GM13976 (cell line): Measurements from ENCODE around the gene ZMIZ1.

ENCODE experiments used
- DNase-seq: peaks from one replicate; pipeline ENCODE4 v3.0.0; 2012; ENCODE audit warnings: low spot score
- CTCF ChIP-seq: IDR thresholded peaks from 2 replicates; pipeline ENCODE4 v1.5.1; 2012; ENCODE audit warnings: borderline replicate concordance, mild to moderate bottlenecking; ENCODE audit not compliant: insufficient read depth; ENCODE audit errors: extremely low read depth, missing control alignments, control extremely low read depth
- in situ Hi-C: fragments of 300-500 bp; cut with MboI; formaldehyde crosslinking; loops from one replicate; pipeline ENCODE4 v1.12.0; 2022; ENCODE audit warnings: low sequenced_read_pairs, mixed read lengths, inconsistent platforms; ENCODE audit not compliant: unreplicated experiment

ZMIZ1 gene

GRCh38 chr10:79196470-79197461 is 128.0 kb downstream of the ZMIZ1 start:
- peak; percentile 81 for TF ChIP-seq CTCF
- peak; percentile 88 for DNase-seq
- in situ Hi-C loops, result loop anchor here (10.0 kb wide), 1 partner anchor 1152 kb away; no protein-coding TSS in a partner anchor

- in situ Hi-C loops, result loop anchor here (10.0 kb wide), 1 partner anchor 1153 kb away; no protein-coding TSS in a partner anchor
- DNase-seq, result no peak
- no peak for TF ChIP-seq CTCF
These were observed 128.8 kb downstream of the ZMIZ1 start for GRCh38 chr10:79197558-79197957.

- no peak for TF ChIP-seq CTCF
- in situ Hi-C loops, result no loop called here
- DNase-seq, result no peak
These were observed 131.6 kb downstream of the ZMIZ1 start for GRCh38 chr10:79200346-79200745.

- DNase-seq, result no peak
- in situ Hi-C loops, result no loop called here
- TF ChIP-seq CTCF, result no peak
These were observed 132.9 kb downstream of the ZMIZ1 start for GRCh38 chr10:79201706-79202105.

- peak; percentile 69 for DNase-seq
- in situ Hi-C loops, result no loop called here
- TF ChIP-seq CTCF, result peak; percentile 62
These were observed 133.6 kb downstream of the ZMIZ1 start for GRCh38 chr10:79202188-79203013.

- TF ChIP-seq CTCF, result no peak
- no peak for DNase-seq
- in situ Hi-C loops, result no loop called here
These were observed 134.4 kb downstream of the ZMIZ1 start for GRCh38 chr10:79203014-79203644.
